ENCODE measurements around the gene ABLIM2. TPM values are rescaled to one million over a fixed set of nuclear protein-coding genes. Genes with fewer than 3 reads are reported as not detected.
A peak's percentile ranks its signal among the peaks of the same experiment; 100 is the strongest.

The ABLIM2 gene
- total RNA-seq, 2 experiments from 2014 or later = 0.58 to 0.64 TPM

DNA sequence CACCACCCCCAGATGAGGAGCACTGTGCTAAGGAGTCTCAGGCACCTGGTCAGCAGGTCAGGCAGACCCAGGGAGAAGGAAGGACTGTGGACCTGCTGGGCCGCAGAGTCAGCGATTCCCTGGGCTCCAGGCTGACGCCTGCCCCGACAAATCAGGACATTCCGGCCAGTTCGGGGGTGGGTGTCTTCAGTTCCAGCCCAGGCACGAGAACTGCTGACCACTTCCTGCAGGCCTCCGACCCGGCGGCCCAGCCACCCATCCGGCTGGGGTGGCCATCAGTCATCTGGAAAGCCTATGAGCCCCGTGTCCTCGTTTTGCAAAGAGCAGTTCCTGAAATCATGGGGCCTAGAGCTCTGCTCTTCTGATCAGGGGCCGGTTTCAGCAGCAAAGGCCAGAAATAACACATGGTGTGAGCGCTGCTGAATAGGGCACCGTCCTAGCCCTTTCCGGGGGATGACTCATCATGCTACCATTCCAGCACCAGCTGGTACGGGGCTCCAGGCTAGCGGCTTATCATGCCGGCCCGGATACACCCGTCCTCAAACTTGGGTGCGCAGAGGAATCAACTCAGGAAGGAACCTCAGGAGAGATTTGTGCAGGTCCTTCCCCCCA lies 32.6 kb upstream of the ABLIM2 start:
- intact Hi-C loops (cut with DNase I, micrococcal nuclease) = no loop called here
- H3K36me3 Mint-ChIP-seq (ENCODE audit: low read depth) = no peaks in the 10 kb centered on the region
- no peak for ATAC-seq
- H3K4me3 Mint-ChIP-seq = no peak overlapping the region
- H3K4me1 Mint-ChIP-seq = peaks cover 2% of the 10 kb centered on the region
- H3K27me3 Mint-ChIP-seq = no peaks in the 10 kb centered on the region
- POLR2A ChIA-PET = no interaction called here
- no peak overlapping the region for H3K27ac Mint-ChIP-seq
- H3K9me3 Mint-ChIP-seq (ENCODE audit: low read depth) = no peaks in the 10 kb centered on the region
- DNase-seq = no peak
- CTCF ChIA-PET = interaction anchor here (0.6 to 2.7 kb wide), 2 partner anchors 12 to 15 kb away, joined by 3 to 14 read pairs; no protein-coding TSS in a partner anchor

DNA sequence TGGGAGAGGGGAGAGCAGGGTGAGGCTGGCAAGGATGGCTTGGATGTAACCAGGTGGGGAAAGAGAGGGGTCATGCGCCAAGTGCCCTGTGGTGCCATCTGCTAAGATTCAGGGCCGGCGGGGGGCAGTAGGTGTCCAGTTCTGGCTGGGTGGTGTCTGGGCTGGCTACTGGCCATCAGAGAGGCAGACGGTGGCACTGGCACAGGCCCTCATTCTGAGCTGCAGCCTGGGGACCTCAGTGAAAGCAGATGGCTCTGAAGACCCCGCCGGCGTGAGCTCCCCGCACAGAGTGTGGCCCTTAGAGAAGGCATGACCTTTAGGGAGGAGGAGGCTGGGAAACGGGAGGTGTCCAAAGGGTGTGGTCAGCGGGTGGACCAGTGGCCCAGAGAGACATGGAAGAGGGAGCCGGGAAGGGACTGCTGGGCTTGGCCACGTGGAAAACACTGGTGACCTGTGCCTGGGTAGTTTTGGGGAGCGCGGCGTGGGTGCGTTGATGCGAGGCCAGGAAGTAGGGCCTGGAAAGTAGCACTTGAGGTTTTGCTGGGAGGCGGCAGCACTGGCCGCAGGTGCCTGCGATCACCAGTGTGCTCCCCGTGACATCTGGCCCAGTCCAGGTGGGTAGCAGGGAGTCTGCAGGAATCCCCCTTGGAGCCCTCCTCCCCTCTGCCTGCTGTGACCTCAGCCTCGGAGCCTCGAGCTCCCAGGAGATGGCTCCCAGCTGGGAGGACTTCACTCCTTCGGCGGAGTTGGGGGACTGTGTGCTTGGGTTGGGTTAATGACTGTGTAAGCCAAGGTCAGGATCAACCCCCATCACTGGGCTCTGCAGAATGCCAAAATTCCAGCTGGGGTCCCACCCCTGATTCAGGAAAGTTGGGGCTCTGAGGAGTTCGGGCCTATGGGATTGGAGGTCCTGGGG lies 31.2 kb upstream of the ABLIM2 start:
- H3K9me3 Mint-ChIP-seq (ENCODE audit: low read depth) = no peaks in the 10 kb centered on the region
- H3K4me1 Mint-ChIP-seq = peaks cover 2% of the 10 kb centered on the region
- H3K27ac Mint-ChIP-seq = no peak overlapping the region
- intact Hi-C loops (cut with DNase I, micrococcal nuclease) = no loop called here
- CTCF ChIA-PET = interaction anchor here (0.6 to 2.7 kb wide), 2 partner anchors 9 to 13 kb away, joined by 3 to 14 read pairs; partner anchors contain the start of gene SH3TC1
- ATAC-seq (no peak), DNase-seq (no peak)
- H3K27me3 Mint-ChIP-seq = no peaks in the 10 kb centered on the region
- H3K4me3 Mint-ChIP-seq = no peak overlapping the region
- H3K36me3 Mint-ChIP-seq (ENCODE audit: low read depth) = no peaks in the 10 kb centered on the region
- POLR2A ChIA-PET = no interaction called here

DNA sequence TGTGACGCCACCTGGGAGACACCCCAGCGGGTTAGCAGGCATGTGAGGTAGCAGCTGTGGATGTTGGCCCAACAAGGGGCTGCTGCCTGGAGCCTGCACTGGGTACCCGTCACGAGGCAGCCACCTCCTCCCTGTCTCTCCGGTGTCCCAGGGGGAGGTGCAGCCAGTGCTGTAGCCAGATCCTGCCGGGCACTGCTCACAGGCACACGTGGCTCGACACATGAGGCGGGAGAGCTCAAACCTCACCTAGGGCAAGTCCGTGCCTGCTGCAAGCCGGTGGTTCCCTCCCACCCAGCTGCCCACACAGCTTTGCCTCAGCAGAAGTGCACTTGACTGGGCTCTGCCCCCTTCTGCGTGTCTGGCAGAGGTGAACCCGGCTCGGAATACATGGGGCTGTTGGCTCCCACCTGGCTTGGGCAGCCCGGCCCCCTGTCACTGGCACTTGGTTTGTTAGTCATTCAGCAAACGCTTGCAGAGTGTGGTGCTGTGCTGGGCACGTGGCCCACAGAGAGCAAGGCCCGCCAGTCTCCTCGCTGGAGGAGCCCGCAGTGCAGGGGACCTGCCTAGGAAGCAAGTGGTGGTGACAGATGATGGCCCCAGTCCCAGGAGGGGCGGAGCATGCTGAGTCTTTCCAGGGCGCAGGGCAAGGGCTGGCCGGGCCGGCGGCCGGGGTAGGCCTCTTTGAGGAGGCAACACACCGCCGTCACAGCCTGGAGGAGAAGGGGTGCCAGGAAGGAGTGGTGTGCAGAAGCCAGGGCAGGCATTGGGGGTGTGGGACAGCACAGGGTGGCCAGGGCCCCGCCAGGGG lies 30.3 kb upstream of the ABLIM2 start:
- CTCF ChIA-PET = no interaction called here
- peaks cover 2% of the 10 kb centered on the region for H3K4me1 Mint-ChIP-seq

GRCh38 chr4:8188085-8188484 lies 29.5 kb upstream of the ABLIM2 start:
- H3K9me3 Mint-ChIP-seq (ENCODE audit: low read depth) = no peaks in the 10 kb centered on the region
- DNase-seq = no peak
- intact Hi-C loops (cut with DNase I, micrococcal nuclease) = no loop called here
- H3K27ac Mint-ChIP-seq = no peak overlapping the region
- ATAC-seq = no peak
- ChIA-PET CTCF (no interaction called here), POLR2A (no interaction called here)
- no peaks in the 10 kb centered on the region for H3K27me3 Mint-ChIP-seq
- no peaks in the 10 kb centered on the region for H3K36me3 Mint-ChIP-seq (ENCODE audit: low read depth)
- H3K4me3 Mint-ChIP-seq = no peak overlapping the region
- peaks cover 2% of the 10 kb centered on the region for H3K4me1 Mint-ChIP-seq

More for the DNA sequence above, 30.3 kb upstream of the ABLIM2 start:
- POLR2A ChIA-PET = no interaction called here
- H3K27ac Mint-ChIP-seq = no peak overlapping the region
- ATAC-seq (no peak), DNase-seq (no peak)
- intact Hi-C loops (cut with DNase I, micrococcal nuclease) = no loop called here
- no peaks in the 10 kb centered on the region for H3K36me3 Mint-ChIP-seq (ENCODE audit: low read depth)
- H3K27me3 Mint-ChIP-seq = no peaks in the 10 kb centered on the region
- H3K4me3 Mint-ChIP-seq = no peak overlapping the region
- no peaks in the 10 kb centered on the region for H3K9me3 Mint-ChIP-seq (ENCODE audit: low read depth)

GRCh38 chr4:8185930-8186329 lies 27.3 kb upstream of the ABLIM2 start:
- Mint-ChIP-seq H3K27me3 (no peaks in the 10 kb centered on the region), H3K36me3 (ENCODE audit: low read depth) (no peaks in the 10 kb centered on the region), H3K4me1 (no peaks in the 10 kb centered on the region), H3K4me3 (no peak overlapping the region), H3K27ac (no peak overlapping the region), H3K9me3 (ENCODE audit: low read depth) (no peaks in the 10 kb centered on the region)
- intact Hi-C loops (cut with DNase I, micrococcal nuclease) = no loop called here
- ChIA-PET POLR2A (no interaction called here), CTCF (interaction anchor here (0.8 kb wide), 1 partner anchor 14 kb away, joined by 3 read pairs; no protein-coding TSS in a partner anchor)
- ATAC-seq (no peak), DNase-seq (no peak)

GRCh38 chr4:8185295-8185694 lies 26.7 kb upstream of the ABLIM2 start:
- intact Hi-C loops (cut with DNase I, micrococcal nuclease) = no loop called here
- ATAC-seq (peak; percentile 60), DNase-seq (no peak)
- no peaks in the 10 kb centered on the region for H3K4me1 Mint-ChIP-seq
- no peaks in the 10 kb centered on the region for H3K36me3 Mint-ChIP-seq (ENCODE audit: low read depth)
- H3K27me3 Mint-ChIP-seq = no peaks in the 10 kb centered on the region
- ChIA-PET CTCF (interaction anchor here (0.8 kb wide), 1 partner anchor 13 kb away, joined by 3 read pairs; no protein-coding TSS in a partner anchor), POLR2A (no interaction called here)
- no peak overlapping the region for H3K4me3 Mint-ChIP-seq
- no peak overlapping the region for H3K27ac Mint-ChIP-seq
- H3K9me3 Mint-ChIP-seq (ENCODE audit: low read depth) = no peaks in the 10 kb centered on the region

DNA sequence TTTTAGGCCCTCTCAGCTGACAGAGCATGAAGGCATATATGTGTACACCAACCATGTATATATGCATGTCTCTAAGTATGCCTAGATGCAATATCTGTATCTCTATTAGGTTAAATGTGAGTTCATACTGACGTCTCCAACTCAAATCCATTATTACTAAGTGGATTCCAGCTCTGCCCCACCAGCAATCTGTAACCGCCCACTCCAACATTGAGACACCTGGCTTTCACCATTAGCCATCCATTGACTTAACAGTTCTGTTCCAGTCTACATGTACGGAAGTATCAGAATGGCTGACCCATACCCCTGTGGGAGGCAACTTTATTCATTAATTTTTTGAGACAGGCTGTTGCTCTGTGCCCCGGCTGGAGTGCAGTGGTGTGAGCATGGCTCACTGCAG lies 25.4 kb upstream of the ABLIM2 start:
- Mint-ChIP-seq H3K36me3 (ENCODE audit: low read depth) (no peaks in the 10 kb centered on the region), H3K4me1 (no peaks in the 10 kb centered on the region), H3K27ac (no peak overlapping the region), H3K9me3 (ENCODE audit: low read depth) (no peaks in the 10 kb centered on the region), H3K4me3 (no peak overlapping the region), H3K27me3 (no peaks in the 10 kb centered on the region)
- CTCF ChIA-PET = interaction anchor here (0.5 kb wide), 1 partner anchor 30 kb away, joined by 3 read pairs; no protein-coding TSS in a partner anchor
- POLR2A ChIA-PET = no interaction called here
- intact Hi-C loops (cut with DNase I, micrococcal nuclease) = no loop called here
- ATAC-seq (no peak), DNase-seq (no peak)

GRCh38 chr4:8182858-8183725 lies 24.5 kb upstream of the ABLIM2 start:
- Mint-ChIP-seq H3K36me3 (ENCODE audit: low read depth) (no peaks in the 10 kb centered on the region), H3K4me1 (no peaks in the 10 kb centered on the region)

DNA sequence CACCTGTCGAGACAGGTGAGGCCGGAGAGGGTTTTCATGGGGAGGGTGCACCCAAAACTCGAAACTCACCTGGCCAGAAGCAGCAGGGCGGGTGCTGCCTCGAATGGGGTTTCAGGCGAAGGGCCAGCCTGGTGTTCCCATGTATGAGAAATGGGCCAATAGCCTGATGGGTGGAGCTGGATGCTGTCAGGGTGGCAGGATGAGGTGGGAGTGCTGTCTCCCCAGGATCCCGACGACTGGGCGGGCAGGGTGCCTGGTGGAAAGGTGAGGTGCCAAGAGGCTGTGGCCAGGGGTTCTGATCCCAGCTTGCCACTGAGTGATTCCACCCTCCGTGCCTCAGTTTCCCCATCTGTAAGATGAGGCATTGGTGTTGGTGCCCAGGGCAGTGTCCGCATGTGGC lies 23.7 kb upstream of the ABLIM2 start:
- Mint-ChIP-seq H3K27me3 (no peaks in the 10 kb centered on the region), H3K4me1 (no peaks in the 10 kb centered on the region), H3K9me3 (ENCODE audit: low read depth) (no peaks in the 10 kb centered on the region), H3K27ac (no peak overlapping the region), H3K4me3 (no peak overlapping the region), H3K36me3 (ENCODE audit: low read depth) (no peaks in the 10 kb centered on the region)
- intact Hi-C loops (cut with DNase I, micrococcal nuclease) = no loop called here
- DNase-seq = no peak
- POLR2A ChIA-PET = no interaction called here
- ATAC-seq = no peak
- CTCF ChIA-PET = no interaction called here

More at GRCh38 chr4:8182858-8183725, 24.5 kb upstream of the ABLIM2 start:
- H3K9me3 Mint-ChIP-seq (ENCODE audit: low read depth) = no peaks in the 10 kb centered on the region
- DNase-seq (no peak), ATAC-seq (no peak)
- POLR2A ChIA-PET = no interaction called here
- H3K4me3 Mint-ChIP-seq = no peak overlapping the region
- CTCF ChIA-PET = interaction anchor here (0.5 kb wide), 1 partner anchor 31 kb away, joined by 3 read pairs; no protein-coding TSS in a partner anchor
- H3K27me3 Mint-ChIP-seq = no peaks in the 10 kb centered on the region
- H3K27ac Mint-ChIP-seq = no peak overlapping the region
- intact Hi-C loops (cut with DNase I, micrococcal nuclease) = no loop called here

DNA sequence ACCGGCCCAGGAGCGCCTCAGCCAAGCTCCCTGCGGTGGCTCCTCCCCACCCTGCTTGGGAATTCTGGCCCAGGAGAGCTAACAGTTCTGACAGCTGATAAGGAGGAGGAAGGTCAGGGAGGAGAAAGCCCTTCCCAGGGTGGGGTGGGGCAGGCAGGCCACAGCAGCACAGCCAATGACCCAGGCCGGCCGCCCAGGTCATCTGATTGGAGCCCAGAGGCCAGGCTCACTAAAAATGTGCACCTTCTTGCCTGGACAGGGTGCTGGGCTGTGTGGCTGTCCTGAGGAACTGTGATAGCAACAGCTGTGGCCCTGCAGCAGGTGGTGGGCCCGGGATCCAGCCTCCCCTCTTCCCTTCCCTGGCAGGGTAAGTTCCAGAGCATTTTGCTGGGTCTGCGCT lies 23.2 kb upstream of the ABLIM2 start:
- H3K36me3 Mint-ChIP-seq (ENCODE audit: low read depth) = no peaks in the 10 kb centered on the region
- no peak overlapping the region for H3K27ac Mint-ChIP-seq
- no peaks in the 10 kb centered on the region for H3K9me3 Mint-ChIP-seq (ENCODE audit: low read depth)
- ChIA-PET CTCF (no interaction called here), POLR2A (no interaction called here)
- no peaks in the 10 kb centered on the region for H3K4me1 Mint-ChIP-seq
- H3K4me3 Mint-ChIP-seq = no peak overlapping the region
- ATAC-seq (no peak), DNase-seq (no peak)
- no peaks in the 10 kb centered on the region for H3K27me3 Mint-ChIP-seq
- intact Hi-C loops (cut with DNase I, micrococcal nuclease) = no loop called here

GRCh38 chr4:8181119-8181518 lies 22.5 kb upstream of the ABLIM2 start:
- CTCF ChIA-PET = no interaction called here
- Mint-ChIP-seq H3K9me3 (ENCODE audit: low read depth) (no peaks in the 10 kb centered on the region), H3K27ac (no peak overlapping the region), H3K4me3 (no peak overlapping the region), H3K4me1 (no peaks in the 10 kb centered on the region), H3K27me3 (no peaks in the 10 kb centered on the region), H3K36me3 (ENCODE audit: low read depth) (no peaks in the 10 kb centered on the region)
- POLR2A ChIA-PET = no interaction called here
- DNase-seq (no peak), ATAC-seq (no peak)
- intact Hi-C loops (cut with DNase I, micrococcal nuclease) = no loop called here

All from activated CD4-positive, alpha-beta T cell treated with anti-CD3 and anti-CD28 coated beads for 36 hours (primary cell).